HG03575 (cell line): Measurements from ENCODE around the gene RABL6.
"Not testable (repeated sequence)": the region's sequence is repeated elsewhere in the genome, so short reads cannot be mapped to it uniquely, and the experiment has no call there.

ENCODE experiments used
- ATAC-seq: cut with Tn5 transposase; IDR thresholded peaks from one replicate; pipeline ENCODE4 v1.9.1; 2021; ENCODE audit not compliant: unreplicated experiment, insufficient number of reproducible peaks, low FRiP score; ENCODE audit errors: extremely low read depth

RABL6 gene

GRCh38 chr9:136829981-136830885 lies 22.5 kb downstream of the RABL6 start:
- no peak for ATAC-seq

GRCh38 chr9:136831002-136831719 lies 23.4 kb downstream of the RABL6 start:
- ATAC-seq = no peak

DNA sequence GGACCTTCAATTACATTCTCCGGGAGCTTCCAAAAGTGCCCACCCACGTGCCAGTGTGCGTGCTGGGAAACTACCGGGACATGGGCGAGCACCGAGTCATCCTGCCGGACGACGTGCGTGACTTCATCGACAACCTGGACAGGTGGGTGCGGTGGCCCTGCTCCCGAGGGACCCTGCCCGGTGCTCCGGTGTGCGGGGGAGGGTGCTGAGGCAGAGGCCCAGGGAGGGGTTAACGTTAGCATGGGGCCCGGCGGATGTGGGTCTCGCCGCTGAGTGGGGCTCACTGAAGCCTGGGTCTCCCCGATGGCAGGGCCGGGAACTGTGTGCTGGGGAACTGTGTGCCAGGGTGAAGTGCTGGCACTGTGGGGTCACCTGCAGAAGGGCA lies 24.0 kb downstream of the RABL6 start:
- no peak for ATAC-seq

GRCh38 chr9:136832581-136832980 lies 24.8 kb downstream of the RABL6 start:
- no peak for ATAC-seq

DNA sequence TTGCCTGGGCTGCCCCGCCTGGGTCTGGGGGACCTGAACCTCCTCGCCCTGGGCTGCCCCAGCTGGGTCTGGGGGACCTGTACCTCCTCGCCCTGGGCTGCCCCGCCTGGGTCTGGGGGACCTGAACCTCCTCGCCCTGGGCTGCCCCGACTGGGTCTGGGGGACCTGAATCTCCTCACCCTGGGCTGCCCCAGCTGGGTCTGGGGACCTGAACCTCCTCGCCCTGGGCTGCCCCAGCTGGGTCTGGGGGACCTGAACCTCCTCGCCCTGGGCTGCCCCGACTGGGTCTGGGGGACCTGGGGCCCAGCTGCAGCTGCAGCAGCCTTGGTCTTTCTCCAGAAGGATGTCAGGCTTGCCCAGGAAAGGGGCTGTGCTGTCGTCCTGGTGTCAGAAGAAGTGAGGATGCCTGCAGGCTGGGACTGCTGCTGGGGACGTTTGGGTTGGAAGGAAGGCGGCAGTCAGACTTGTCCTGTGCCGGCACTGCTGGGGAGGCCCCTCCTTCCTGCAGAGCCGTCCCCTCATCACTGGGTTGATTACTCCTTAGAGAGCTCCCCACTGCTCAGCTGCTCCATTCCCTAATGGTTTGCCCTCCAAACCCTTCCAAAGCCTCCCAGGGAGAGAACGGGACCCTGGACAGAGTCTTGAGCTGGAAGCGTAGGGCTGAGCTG lies 25.8 kb downstream of the RABL6 start:
- ATAC-seq = not testable (repeated sequence)

GRCh38 chr9:136835162-136835931 lies 27.6 kb downstream of the RABL6 start:
- no peak for ATAC-seq

GRCh38 chr9:136835932-136836904 lies 28.5 kb downstream of the RABL6 start:
- no peak for ATAC-seq

GRCh38 chr9:136837146-136837855 lies 29.6 kb downstream of the RABL6 start:
- no peak for ATAC-seq

- ATAC-seq = not testable (repeated sequence)
Measured at GRCh38 chr9:136837856-136838277, 30.1 kb downstream of the RABL6 start.

DNA sequence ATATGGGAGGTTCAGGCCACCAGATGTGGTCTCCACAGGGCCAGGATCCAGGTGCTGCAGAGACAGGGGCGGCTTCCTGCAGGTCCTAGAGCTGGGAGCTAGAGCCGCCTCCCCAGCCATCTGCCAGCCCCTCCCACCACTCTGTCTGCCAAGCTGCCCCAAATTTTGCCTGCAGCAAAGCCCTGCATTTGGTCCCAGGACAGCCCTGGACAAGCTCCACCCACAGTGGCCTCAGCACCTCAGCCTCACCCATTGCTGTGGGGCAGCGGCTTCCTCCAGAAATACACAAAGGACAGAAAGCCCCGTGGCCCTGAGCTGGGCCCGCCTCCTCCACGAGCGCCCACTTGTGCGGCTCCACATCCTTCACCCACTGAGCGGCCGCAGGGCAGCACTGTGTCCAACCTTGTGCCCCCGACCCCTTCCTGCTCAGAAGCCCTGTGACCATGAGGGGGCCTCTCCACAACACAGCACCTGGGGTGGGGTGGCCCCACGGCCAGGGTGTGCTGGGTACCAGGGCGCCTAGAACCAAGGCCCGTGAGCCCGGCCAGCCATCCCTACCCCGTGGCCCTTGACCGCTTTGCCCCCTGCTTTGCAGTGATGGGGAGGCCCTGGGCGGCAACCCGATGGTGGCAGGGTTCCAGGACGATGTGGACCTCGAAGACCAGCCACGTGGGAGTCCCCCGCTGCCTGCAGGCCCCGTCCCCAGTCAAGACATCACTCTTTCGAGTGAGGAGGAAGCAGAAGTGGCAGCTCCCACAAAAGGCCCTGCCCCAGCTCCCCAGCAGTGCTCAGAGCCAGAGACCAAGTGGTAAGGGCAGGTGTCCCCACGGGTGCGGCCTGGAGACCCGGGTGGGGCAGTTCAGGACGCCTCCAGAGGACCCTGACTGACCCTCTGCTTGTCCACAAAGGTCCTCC lies 30.8 kb downstream of the RABL6 start:
- ATAC-seq = no peak

DNA sequence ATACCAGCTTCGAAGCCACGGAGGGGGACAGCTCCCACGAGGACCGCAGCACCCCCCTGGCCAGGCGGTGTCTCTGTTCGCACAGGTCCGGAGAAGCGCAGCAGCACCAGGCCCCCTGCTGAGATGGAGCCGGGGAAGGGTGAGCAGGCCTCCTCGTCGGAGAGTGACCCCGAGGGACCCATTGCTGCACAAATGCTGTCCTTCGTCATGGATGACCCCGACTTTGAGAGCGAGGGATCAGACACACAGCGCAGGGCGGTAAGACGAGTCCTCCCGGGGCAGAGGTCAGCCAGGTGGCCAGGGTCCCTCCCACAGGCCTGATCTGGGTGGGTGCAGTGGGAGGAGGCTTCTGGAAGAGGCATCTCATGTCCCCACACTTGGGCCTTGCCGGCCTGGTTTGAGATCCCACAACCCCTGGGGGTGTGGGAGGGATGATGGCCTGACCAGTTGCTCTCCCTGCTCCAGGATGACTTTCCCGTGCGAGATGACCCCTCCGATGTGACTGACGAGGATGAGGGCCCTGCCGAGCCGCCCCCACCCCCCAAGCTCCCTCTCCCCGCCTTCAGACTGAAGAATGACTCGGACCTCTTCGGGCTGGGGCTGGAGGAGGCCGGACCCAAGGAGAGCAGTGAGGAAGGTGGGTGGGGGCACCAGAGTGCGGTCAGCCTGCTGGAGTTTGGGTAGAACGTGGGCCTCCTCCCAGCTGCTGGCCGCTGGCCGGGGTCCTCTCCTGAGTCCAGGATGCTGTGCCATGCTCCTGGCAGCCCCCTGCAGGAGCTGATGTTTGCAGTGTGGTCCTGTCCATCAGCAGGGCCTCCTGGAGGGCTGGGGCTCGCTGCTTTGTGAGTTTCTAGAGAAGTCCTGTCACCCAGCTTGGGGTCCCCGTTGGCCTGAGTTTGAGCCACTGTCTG lies 31.7 kb downstream of the RABL6 start:
- no peak for ATAC-seq

DNA sequence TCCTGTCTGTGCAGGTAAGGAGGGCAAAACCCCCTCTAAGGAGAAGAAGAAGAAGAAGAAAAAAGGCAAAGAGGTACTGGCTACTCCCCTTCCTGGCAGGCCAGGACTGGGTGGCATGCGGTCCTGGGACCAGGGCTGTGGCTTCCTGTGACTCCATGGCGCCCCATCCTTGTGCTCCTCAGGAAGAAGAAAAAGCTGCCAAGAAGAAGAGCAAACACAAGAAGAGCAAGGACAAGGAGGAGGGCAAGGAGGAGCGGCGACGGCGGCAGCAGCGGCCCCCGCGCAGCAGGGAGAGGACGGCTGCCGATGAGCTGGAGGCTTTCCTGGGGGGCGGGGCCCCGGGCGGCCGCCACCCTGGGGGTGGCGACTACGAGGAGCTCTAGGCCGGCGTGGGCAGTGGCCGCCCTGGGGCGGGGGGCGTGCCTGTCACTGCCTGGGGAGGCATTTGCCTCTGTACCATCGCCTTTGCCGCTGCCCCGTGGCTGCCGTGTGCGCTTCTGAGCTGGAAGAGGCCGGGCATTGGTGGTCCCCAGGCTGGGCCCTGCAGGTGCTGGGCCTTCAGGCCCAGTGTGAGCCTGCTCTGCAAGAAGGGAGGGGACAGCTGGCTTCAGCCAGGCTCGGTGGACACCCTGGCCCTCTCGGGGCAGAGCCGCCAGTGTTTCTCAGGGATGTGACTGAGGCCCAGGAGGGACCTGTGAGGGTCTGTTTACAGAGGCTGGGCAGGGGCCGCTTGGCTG lies 32.6 kb downstream of the RABL6 start:
- no peak for ATAC-seq

- no peak for ATAC-seq
Measured at GRCh38 chr9:136840877-136841645, 33.3 kb downstream of the RABL6 start.
